Measurements from ENCODE around the gene IFNGR2. TPM values are rescaled to one million over a fixed set of nuclear protein-coding genes. Genes with fewer than 3 reads are reported as not detected.

The IFNGR2 gene
- total RNA-seq, 1 experiment from 2014 or later: 47.9 TPM

- no peak for ATAC-seq
- POLR2A ChIA-PET: no interaction called here
- H3K27ac ChIP-seq (ENCODE audit: low read length): no peak overlapping the region
- CTCF ChIA-PET: no interaction called here
- in situ Hi-C loops (cut with HindIII; ENCODE audit: low pct_unique_long_range_greater_than_20kb, low sequenced_read_pairs): no loop called here
- BruUV-seq (replicated peaks): no TSS peak
- no peaks in the 10 kb centered on the region for H3K36me3 ChIP-seq (ENCODE audit: control insufficient read depth, insufficient read depth, low read length)
- no peak for DNase-seq (ENCODE audit: low read depth, low spot score)
- H3K9me3 ChIP-seq (ENCODE audit: control insufficient read depth, insufficient read depth, low read depth, low read length): no peaks in the 10 kb centered on the region
- H3K4me3 ChIP-seq (ENCODE audit: low read depth in 2 of 2, low read length in 2 of 2): no peak overlapping the region
- H3K27me3 ChIP-seq (ENCODE audit: control insufficient read depth, insufficient read depth, low read length): no peaks in the 10 kb centered on the region
- intact Hi-C loops (cut with micrococcal nuclease; ENCODE audit: unreplicated experiment): no loop called here
- H3K4me1 ChIP-seq (ENCODE audit: control insufficient read depth, insufficient read depth, low read length): peaks cover 3% of the 10 kb centered on the region; the same call in 1 of the 2 replicates
- TF ChIP-seq TCF7L2 (IDR thresholded peaks at IDR 0.05; ENCODE audit: low read depth, low read length) (no peak), SIN3A (IDR thresholded peaks at IDR 0.05; ENCODE audit: borderline replicate concordance, insufficient read depth, low read depth, low read length) (no peak), REST (IDR thresholded peaks at IDR 0.05; ENCODE audit: insufficient read depth in 1 of 2, low read depth in 2 of 2, low read length in 1 of 2) (no peak), POLR2AphosphoS5 (IDR thresholded peaks at IDR 0.05; ENCODE audit: low read depth, low read length) (no peak)
- TF ChIP-seq, protein P1, sequence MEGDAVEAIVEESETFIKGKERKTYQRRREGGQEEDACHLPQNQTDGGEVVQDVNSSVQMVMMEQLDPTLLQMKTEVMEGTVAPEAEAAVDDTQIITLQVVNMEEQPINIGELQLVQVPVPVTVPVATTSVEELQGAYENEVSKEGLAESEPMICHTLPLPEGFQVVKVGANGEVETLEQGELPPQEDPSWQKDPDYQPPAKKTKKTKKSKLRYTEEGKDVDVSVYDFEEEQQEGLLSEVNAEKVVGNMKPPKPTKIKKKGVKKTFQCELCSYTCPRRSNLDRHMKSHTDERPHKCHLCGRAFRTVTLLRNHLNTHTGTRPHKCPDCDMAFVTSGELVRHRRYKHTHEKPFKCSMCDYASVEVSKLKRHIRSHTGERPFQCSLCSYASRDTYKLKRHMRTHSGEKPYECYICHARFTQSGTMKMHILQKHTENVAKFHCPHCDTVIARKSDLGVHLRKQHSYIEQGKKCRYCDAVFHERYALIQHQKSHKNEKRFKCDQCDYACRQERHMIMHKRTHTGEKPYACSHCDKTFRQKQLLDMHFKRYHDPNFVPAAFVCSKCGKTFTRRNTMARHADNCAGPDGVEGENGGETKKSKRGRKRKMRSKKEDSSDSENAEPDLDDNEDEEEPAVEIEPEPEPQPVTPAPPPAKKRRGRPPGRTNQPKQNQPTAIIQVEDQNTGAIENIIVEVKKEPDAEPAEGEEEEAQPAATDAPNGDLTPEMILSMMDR (IDR thresholded peaks at IDR 0.05): no peak
These were observed 9.9 kb upstream of the IFNGR2 start for GRCh38 chr21:33393348-33393747.

DNA sequence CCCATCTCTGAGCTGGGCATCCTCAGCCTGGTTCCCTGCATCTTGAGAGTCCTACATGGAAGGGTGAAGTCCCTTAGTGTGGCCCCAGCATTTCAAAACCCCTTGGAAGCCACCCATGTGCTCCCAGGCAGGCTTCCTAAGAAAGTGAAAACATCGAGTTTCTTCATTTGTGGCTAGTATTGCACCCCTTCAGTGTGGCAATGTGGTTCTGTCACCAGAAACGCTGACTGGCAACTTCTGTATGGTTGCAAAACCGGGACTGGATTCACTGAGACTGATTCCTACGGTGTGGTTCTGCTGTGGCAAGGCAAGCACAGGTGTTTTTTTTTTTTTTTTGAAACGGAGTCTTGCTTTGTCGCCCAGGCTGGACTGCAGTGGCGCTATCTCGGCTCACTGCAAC lies 9.0 kb upstream of the IFNGR2 start:
- H3K4me3 ChIP-seq (ENCODE audit: low read depth in 2 of 2, low read length in 2 of 2): no peak overlapping the region
- no peak overlapping the region for H3K27ac ChIP-seq (ENCODE audit: low read length)
- DNase-seq (ENCODE audit: low read depth, low spot score): no peak
- intact Hi-C loops (cut with micrococcal nuclease; ENCODE audit: unreplicated experiment) (no loop called here), in situ Hi-C loops (cut with HindIII; ENCODE audit: low pct_unique_long_range_greater_than_20kb, low sequenced_read_pairs) (no loop called here)
- peaks cover 3% of the 10 kb centered on the region; the same call in 1 of the 2 replicates for H3K4me1 ChIP-seq (ENCODE audit: control insufficient read depth, insufficient read depth, low read length)
- H3K27me3 ChIP-seq (ENCODE audit: control insufficient read depth, insufficient read depth, low read length): no peaks in the 10 kb centered on the region
- H3K36me3 ChIP-seq (ENCODE audit: control insufficient read depth, insufficient read depth, low read length): no peaks in the 10 kb centered on the region
- BruUV-seq (replicated peaks): no TSS peak
- no peak for ATAC-seq
- POLR2A ChIA-PET: no interaction called here
- no peak for TF ChIP-seq TCF7L2 (IDR thresholded peaks at IDR 0.05; ENCODE audit: low read depth, low read length)
- TF ChIP-seq, protein P1 (IDR thresholded peaks at IDR 0.05): no peak
- TF ChIP-seq SIN3A (IDR thresholded peaks at IDR 0.05; ENCODE audit: borderline replicate concordance, insufficient read depth, low read depth, low read length): no peak
- H3K9me3 ChIP-seq (ENCODE audit: control insufficient read depth, insufficient read depth, low read depth, low read length): no peaks in the 10 kb centered on the region
- CTCF ChIA-PET: no interaction called here
